Neuronal stem cell (in vitro differentiated cells): ENCODE results near the gene CDH23.

ENCODE experiments used
- DNase-seq: peaks from one replicate; pipeline ENCODE4 v3.0.0-alpha.2; 2013; ENCODE audit warnings: low spot score
- H2AFZ ChIP-seq: one replicate; pipeline ENCODE4 v1.6.1; 2013; ENCODE audit warnings: mild to moderate bottlenecking, low read length, inconsistent platforms
- H2AK5ac ChIP-seq: 2 replicates; pipeline ENCODE4 v1.6.1; 2013; ENCODE audit warnings: low read depth, mild to moderate bottlenecking, inconsistent platforms, low read length, moderate library complexity, mixed read lengths
- H2BK120ac ChIP-seq: 2 replicates; pipeline ENCODE4 v1.6.1; 2013; ENCODE audit warnings: low read depth, mild to moderate bottlenecking, inconsistent platforms, low read length, moderate library complexity, mixed read lengths
- H2BK12ac ChIP-seq: one replicate; pipeline ENCODE4 v1.6.1; 2013; ENCODE audit warnings: low read length, inconsistent platforms
- H2BK15ac ChIP-seq: 2 replicates; pipeline ENCODE4 v1.6.1; 2013; ENCODE audit warnings: mild to moderate bottlenecking, low read length, inconsistent platforms, mixed read lengths
- H2BK5ac ChIP-seq: one replicate; pipeline ENCODE4 v1.6.1; 2013; ENCODE audit warnings: inconsistent platforms, mild to moderate bottlenecking, low read length, moderate library complexity
- H3K14ac ChIP-seq: one replicate; pipeline ENCODE4 v1.6.1; 2013; ENCODE audit warnings: low read length, inconsistent platforms
- H3K18ac ChIP-seq: 2 replicates; pipeline ENCODE4 v1.6.1; 2013; ENCODE audit warnings: low read length, inconsistent platforms
- H3K23ac ChIP-seq: 2 replicates; pipeline ENCODE4 v1.6.1; 2013; ENCODE audit warnings: low read depth, mild to moderate bottlenecking, mixed read lengths, low read length, inconsistent platforms; ENCODE audit not compliant: poor library complexity
- H3K27ac ChIP-seq: replicated peaks from 3 replicates; pipeline ENCODE4 v1.5.1; 2013; ENCODE audit warnings: low read length, inconsistent platforms
- H3K27me3 ChIP-seq, 3 experiments: 2 replicates each; pipeline ENCODE4 v1.6.1; 2013; ENCODE audit warnings: low read length in 3 of 3, mild to moderate bottlenecking in 2 of 3, inconsistent platforms in 1 of 3, low read depth in 1 of 3, mixed read lengths in 1 of 3, moderate library complexity in 1 of 3; ENCODE audit not compliant: control insufficient read depth in 3 of 3, insufficient read depth in 3 of 3
- H3K36me3 ChIP-seq, 2 donors: replicated peaks in 1 of 2; 2 replicates each; pipeline ENCODE4 v1.6.1; 2013; ENCODE audit warnings: low read length in 2 of 2; ENCODE audit not compliant: control insufficient read depth in 2 of 2, insufficient read depth in 2 of 2
- H3K4ac ChIP-seq: 2 replicates; pipeline ENCODE4 v1.6.1; 2013; ENCODE audit warnings: inconsistent platforms, mild to moderate bottlenecking, low read length, moderate library complexity
- H3K4me1 ChIP-seq, 2 donors: 1 replicate in 1 of 2; 2 replicates in 1 of 2; pipeline ENCODE4 v1.6.1; 2013; ENCODE audit warnings: low read length in 2 of 2, low read depth in 1 of 2; ENCODE audit not compliant: control insufficient read depth in 2 of 2, insufficient read depth in 1 of 2
- H3K4me2 ChIP-seq: one replicate; pipeline ENCODE4 v1.6.1; 2013; ENCODE audit warnings: mild to moderate bottlenecking, low read length, inconsistent platforms; ENCODE audit not compliant: insufficient read depth, poor library complexity, severe bottlenecking
- H3K4me3 ChIP-seq, 2 donors: 2 replicates each; pipeline ENCODE4 v1.5.1; 2013; ENCODE audit warnings: low read length in 2 of 2, mild to moderate bottlenecking in 2 of 2, inconsistent platforms in 1 of 2, moderate library complexity in 1 of 2
- H3K79me1 ChIP-seq: one replicate; pipeline ENCODE4 v1.6.1; 2013; ENCODE audit warnings: low read depth, mild to moderate bottlenecking, inconsistent platforms, low read length, moderate library complexity
- H3K9ac ChIP-seq: one replicate; pipeline ENCODE4 v1.6.1; 2013; ENCODE audit warnings: mild to moderate bottlenecking, low read depth, low read length, inconsistent platforms; ENCODE audit not compliant: poor library complexity
- H3K9me3 ChIP-seq, 2 donors: replicated peaks in 1 of 2; 2 replicates each; pipeline versions ENCODE3 to v1.6.1; 2013; ENCODE audit warnings: low read length in 2 of 2, mild to moderate bottlenecking in 2 of 2, inconsistent platforms in 1 of 2, low read depth in 1 of 2, mixed read lengths in 1 of 2, moderate library complexity in 1 of 2; ENCODE audit not compliant: control insufficient read depth in 2 of 2, insufficient read depth in 1 of 2
- H4K8ac ChIP-seq: one replicate; pipeline ENCODE4 v1.6.1; 2013; ENCODE audit warnings: low read depth, mild to moderate bottlenecking, inconsistent platforms, low read length, moderate library complexity
- H4K91ac ChIP-seq: one replicate; pipeline ENCODE4 v1.6.1; 2013; ENCODE audit warnings: low read length, low read depth, mild to moderate bottlenecking, inconsistent platforms; ENCODE audit not compliant: poor library complexity
- WGBS, 2 donors: extraction: QIAGEN DNeasy Blood & Tissue Kit; methylation state at CpG; one replicate each; pipeline ENCODE4 v1.1.7; 2013; ENCODE audit warnings: missing lambda C conversion rate in 2 of 2, mixed read lengths in 1 of 2; ENCODE audit not compliant: insufficient read length in 2 of 2, insufficient replicate concordance in 1 of 2; ENCODE audit errors: extremely low coverage in 2 of 2; 5-methylcytosine and 5-hydroxymethylcytosine counted together

CDH23 gene

GRCh38 chr10:71844084-71844483 is 447.4 kb downstream of the CDH23 start:
- Histone ChIP-seq H3K4ac (no peak overlapping the region), H4K91ac (no peak overlapping the region), H3K4me1 (peaks cover 25 to 38% of the 10 kb centered on the region in 2 donors), H3K9ac (no peak overlapping the region), H3K14ac (no peak overlapping the region), H2BK5ac (no peak overlapping the region), H3K36me3 (peaks cover 0 to 11% of the 10 kb centered on the region in 2 donors), H2AK5ac (no peak overlapping the region), H2BK15ac (no peak overlapping the region), H3K18ac (no peak overlapping the region), H3K4me3 (no peak overlapping the region), H4K8ac (no peak overlapping the region), H3K27ac (no peak overlapping the region), H3K23ac (no peak overlapping the region), H2BK120ac (no peak overlapping the region), H2BK12ac (no peak overlapping the region), H2AFZ (no peak overlapping the region), H3K9me3 (no peaks in the 10 kb centered on the region), H3K4me2 (no peak overlapping the region), H3K79me1 (peaks cover 6% of the 10 kb centered on the region), H3K27me3 (no peaks in the 10 kb centered on the region)
- no CpG with 5 or more reads among the region's 2 CpGs for whole genome bisulfite sequencing, 2 donors
- DNase-seq = no peak

- no peak overlapping the region for H4K8ac ChIP-seq
- H3K4me1 ChIP-seq = peaks cover 24 to 36% of the 10 kb centered on the region in 2 donors
- no peak overlapping the region for H3K4ac ChIP-seq
- no peak overlapping the region for H2AK5ac ChIP-seq
- no peak overlapping the region for H4K91ac ChIP-seq
- H2BK12ac ChIP-seq = no peak overlapping the region
- H3K9me3 ChIP-seq = no peaks in the 10 kb centered on the region
- H2BK5ac ChIP-seq = no peak overlapping the region
- no peak overlapping the region for H3K4me3 ChIP-seq
- H3K9ac ChIP-seq = no peak overlapping the region
- H3K36me3 ChIP-seq = peaks cover 0 to 11% of the 10 kb centered on the region in 2 donors
- no peak overlapping the region for H3K18ac ChIP-seq
- H3K27ac ChIP-seq = no peak overlapping the region
- no CpG with 5 or more reads among the region's 2 CpGs for WGBS, 2 donors
- no peaks in the 10 kb centered on the region for H3K27me3 ChIP-seq
- no peak overlapping the region for H3K23ac ChIP-seq
- no peak overlapping the region for H3K14ac ChIP-seq
- peaks cover 6% of the 10 kb centered on the region for H3K79me1 ChIP-seq
- H2BK15ac ChIP-seq = no peak overlapping the region
- H2BK120ac ChIP-seq = no peak overlapping the region
- H3K4me2 ChIP-seq = no peak overlapping the region
- H2AFZ ChIP-seq = no peak overlapping the region
- DNase-seq = no peak
Observed at GRCh38 chr10:71844695-71845094, 448.0 kb downstream of the CDH23 start.

GRCh38 chr10:71845410-71846405 is 449.0 kb downstream of the CDH23 start:
- no peak overlapping the region for H2AFZ ChIP-seq
- no peak overlapping the region for H3K27ac ChIP-seq
- H3K4me1 ChIP-seq = peaks cover 19 to 29% of the 10 kb centered on the region in 2 donors
- no peak overlapping the region for H3K4me3 ChIP-seq
- no peak for DNase-seq
- H2BK12ac ChIP-seq = no peak overlapping the region
- H2BK15ac ChIP-seq = no peak overlapping the region
- no peaks in the 10 kb centered on the region for H3K27me3 ChIP-seq
- H3K36me3 ChIP-seq = peaks cover 0 to 11% of the 10 kb centered on the region in 2 donors
- no peaks in the 10 kb centered on the region for H3K9me3 ChIP-seq
- H2BK5ac ChIP-seq = no peak overlapping the region
- no peak overlapping the region for H3K14ac ChIP-seq
- H4K8ac ChIP-seq = no peak overlapping the region
- H3K18ac ChIP-seq = no peak overlapping the region
- H3K79me1 ChIP-seq = peaks cover 6% of the 10 kb centered on the region
- H3K23ac ChIP-seq = no peak overlapping the region
- no peak overlapping the region for H2BK120ac ChIP-seq
- no peak overlapping the region for H4K91ac ChIP-seq
- no peak overlapping the region for H3K4me2 ChIP-seq
- no peak overlapping the region for H2AK5ac ChIP-seq
- H3K4ac ChIP-seq = no peak overlapping the region
- no CpG with 5 or more reads among the region's 11 CpGs for WGBS, 2 donors
- H3K9ac ChIP-seq = no peak overlapping the region

- Histone ChIP-seq H2BK5ac (no peak overlapping the region), H3K9ac (no peak overlapping the region), H2BK12ac (no peak overlapping the region), H3K9me3 (no peaks in the 10 kb centered on the region), H3K14ac (no peak overlapping the region), H2AFZ (no peak overlapping the region), H3K18ac (no peak overlapping the region), H3K4ac (no peak overlapping the region), H2AK5ac (no peak overlapping the region), H2BK120ac (no peak overlapping the region), H3K4me3 (no peak overlapping the region), H3K27me3 (no peaks in the 10 kb centered on the region), H2BK15ac (no peak overlapping the region), H3K4me1 (peaks cover 16 to 23% of the 10 kb centered on the region in 2 donors), H3K36me3 (peaks cover 0 to 11% of the 10 kb centered on the region in 2 donors), H3K79me1 (peaks cover 9% of the 10 kb centered on the region), H4K8ac (no peak overlapping the region), H3K23ac (no peak overlapping the region), H3K4me2 (no peak overlapping the region), H4K91ac (no peak overlapping the region), H3K27ac (no peak overlapping the region)
- WGBS, 2 donors = no CpG with 5 or more reads among the region's 3 CpGs
- DNase-seq = no peak
Observed at GRCh38 chr10:71846816-71847215, 450.1 kb downstream of the CDH23 start.
